A549 (cell line): ENCODE results near the gene MRPL28.
"Not testable (repeated sequence)": the region's sequence is repeated elsewhere in the genome, so short reads cannot be mapped to it uniquely, and the experiment has no call there.

Source experiments
- POLR2A ChIP-seq: IDR thresholded peaks from 2 replicates; pipeline ENCODE4 v1.6.1; 2012; ENCODE audit warnings: mild to moderate bottlenecking, low read length
- TF ChIP-seq, protein P1 (sequence below): fragments of >200 bp; sonication (Bioruptor Twin); formaldehyde crosslinking; IDR thresholded peaks from 3 replicates; pipeline ENCODE4 v1.5.1; 2016
- TF ChIP-seq, protein P2 (sequence below): fragments of 200-600 bp; sonication (generic); IDR thresholded peaks from 2 replicates; pipeline ENCODE4 v1.6.1; 2016; ENCODE audit warnings: antibody characterized with exemption, mild to moderate bottlenecking, moderate library complexity
- TF ChIP-seq, protein P3 (sequence below): IDR thresholded peaks from 2 replicates; pipeline ENCODE4 v1.6.1; 2012

DNA sequence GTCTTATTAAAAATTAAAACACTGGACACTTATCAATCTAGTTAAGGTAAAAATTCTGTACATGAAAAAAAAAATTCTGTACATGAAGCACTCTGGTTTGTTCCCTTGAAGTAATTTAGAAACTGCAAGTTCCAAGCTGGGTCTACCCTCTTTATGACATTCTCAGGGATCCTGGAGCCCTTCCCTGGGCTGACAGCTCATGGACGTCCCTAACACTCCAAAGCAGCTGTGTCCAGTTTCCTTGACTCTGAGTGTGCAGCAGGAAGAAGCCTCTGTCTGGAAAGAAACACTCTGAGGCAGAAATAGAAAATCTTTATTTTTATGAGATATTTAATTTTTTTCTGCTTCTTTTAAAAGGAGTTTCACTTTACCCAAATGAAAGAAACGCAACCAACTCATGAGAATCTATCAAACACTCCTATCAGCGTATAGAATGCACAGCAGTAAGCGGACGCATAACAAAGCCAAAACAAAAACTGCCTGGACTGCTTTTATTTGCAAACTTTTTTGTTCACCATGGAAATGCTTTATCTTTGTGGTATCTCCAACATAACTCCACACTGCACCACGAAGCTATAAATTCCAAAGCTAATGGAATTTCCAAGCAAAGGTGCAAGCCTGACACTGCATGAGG is 39.0 kb downstream of the MRPL28 start:
- TF ChIP-seq, protein P1, sequence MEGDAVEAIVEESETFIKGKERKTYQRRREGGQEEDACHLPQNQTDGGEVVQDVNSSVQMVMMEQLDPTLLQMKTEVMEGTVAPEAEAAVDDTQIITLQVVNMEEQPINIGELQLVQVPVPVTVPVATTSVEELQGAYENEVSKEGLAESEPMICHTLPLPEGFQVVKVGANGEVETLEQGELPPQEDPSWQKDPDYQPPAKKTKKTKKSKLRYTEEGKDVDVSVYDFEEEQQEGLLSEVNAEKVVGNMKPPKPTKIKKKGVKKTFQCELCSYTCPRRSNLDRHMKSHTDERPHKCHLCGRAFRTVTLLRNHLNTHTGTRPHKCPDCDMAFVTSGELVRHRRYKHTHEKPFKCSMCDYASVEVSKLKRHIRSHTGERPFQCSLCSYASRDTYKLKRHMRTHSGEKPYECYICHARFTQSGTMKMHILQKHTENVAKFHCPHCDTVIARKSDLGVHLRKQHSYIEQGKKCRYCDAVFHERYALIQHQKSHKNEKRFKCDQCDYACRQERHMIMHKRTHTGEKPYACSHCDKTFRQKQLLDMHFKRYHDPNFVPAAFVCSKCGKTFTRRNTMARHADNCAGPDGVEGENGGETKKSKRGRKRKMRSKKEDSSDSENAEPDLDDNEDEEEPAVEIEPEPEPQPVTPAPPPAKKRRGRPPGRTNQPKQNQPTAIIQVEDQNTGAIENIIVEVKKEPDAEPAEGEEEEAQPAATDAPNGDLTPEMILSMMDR = not testable (repeated sequence)
- not testable (repeated sequence) for TF ChIP-seq POLR2A
- TF ChIP-seq, protein P2, sequence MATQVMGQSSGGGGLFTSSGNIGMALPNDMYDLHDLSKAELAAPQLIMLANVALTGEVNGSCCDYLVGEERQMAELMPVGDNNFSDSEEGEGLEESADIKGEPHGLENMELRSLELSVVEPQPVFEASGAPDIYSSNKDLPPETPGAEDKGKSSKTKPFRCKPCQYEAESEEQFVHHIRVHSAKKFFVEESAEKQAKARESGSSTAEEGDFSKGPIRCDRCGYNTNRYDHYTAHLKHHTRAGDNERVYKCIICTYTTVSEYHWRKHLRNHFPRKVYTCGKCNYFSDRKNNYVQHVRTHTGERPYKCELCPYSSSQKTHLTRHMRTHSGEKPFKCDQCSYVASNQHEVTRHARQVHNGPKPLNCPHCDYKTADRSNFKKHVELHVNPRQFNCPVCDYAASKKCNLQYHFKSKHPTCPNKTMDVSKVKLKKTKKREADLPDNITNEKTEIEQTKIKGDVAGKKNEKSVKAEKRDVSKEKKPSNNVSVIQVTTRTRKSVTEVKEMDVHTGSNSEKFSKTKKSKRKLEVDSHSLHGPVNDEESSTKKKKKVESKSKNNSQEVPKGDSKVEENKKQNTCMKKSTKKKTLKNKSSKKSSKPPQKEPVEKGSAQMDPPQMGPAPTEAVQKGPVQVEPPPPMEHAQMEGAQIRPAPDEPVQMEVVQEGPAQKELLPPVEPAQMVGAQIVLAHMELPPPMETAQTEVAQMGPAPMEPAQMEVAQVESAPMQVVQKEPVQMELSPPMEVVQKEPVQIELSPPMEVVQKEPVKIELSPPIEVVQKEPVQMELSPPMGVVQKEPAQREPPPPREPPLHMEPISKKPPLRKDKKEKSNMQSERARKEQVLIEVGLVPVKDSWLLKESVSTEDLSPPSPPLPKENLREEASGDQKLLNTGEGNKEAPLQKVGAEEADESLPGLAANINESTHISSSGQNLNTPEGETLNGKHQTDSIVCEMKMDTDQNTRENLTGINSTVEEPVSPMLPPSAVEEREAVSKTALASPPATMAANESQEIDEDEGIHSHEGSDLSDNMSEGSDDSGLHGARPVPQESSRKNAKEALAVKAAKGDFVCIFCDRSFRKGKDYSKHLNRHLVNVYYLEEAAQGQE = not testable (repeated sequence)
- TF ChIP-seq, protein P3, sequence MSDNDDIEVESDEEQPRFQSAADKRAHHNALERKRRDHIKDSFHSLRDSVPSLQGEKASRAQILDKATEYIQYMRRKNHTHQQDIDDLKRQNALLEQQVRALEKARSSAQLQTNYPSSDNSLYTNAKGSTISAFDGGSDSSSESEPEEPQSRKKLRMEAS = not testable (repeated sequence)
